Ammon's horn (tissue), 1 donor: ENCODE measurements around the gene GGTLC2.
"Not testable (repeated sequence)": the region's sequence is repeated elsewhere in the genome, so short reads cannot be mapped to it uniquely, and the experiment has no call there.

ENCODE experiments used
- DNase-seq: peaks from one replicate; pipeline ENCODE4 v3.0.0-alpha.2; 2016; ENCODE audit warnings: low spot score

GGTLC2 gene

DNA sequence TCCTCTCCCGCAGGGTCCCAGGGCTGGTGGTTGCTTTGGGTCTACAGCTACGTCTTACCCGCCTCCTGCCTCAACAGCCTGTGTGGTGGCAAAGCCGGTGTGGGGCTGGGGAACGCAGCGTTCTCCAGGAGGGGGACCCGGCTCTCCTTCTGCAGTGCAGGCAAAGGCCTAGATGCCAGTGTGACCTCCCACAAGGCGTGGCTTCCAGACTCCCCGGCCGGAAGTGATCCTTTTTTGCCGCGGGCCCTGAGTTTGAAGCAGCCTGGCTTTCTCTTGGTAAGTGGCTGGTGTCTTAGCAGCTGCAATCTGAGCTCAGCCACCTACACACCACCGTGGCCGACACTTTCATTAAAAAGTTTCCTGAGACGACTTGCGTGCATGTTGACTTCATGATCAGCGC, 6.1 kb upstream of the GGTLC2 start:
- DNase-seq: not testable (repeated sequence)

DNA sequence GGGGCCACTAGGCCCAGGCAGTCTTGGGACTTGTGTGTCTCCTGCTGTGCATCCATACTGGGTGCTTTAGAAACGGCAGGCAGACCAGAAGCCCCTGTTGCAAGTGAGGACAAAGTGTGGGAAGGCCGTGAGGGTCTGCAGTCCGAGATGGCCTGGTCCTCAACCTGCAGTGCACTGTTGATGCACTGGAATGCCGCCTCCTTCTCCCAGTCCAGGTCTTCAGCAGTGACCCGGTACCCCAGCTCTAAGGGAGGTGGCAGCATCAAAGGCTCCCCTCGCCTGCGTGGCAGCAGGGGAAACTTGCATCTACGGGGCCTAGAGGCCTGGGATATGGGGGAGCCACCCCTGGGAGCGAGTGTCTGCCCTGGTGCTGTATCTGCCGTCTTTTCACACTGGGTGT, 2.2 kb upstream of the GGTLC2 start:
- not testable (repeated sequence) for DNase-seq

GRCh38 chr22:22645969-22646368, 1.6 kb downstream of the GGTLC2 start:
- DNase-seq: not testable (repeated sequence)

- DNase-seq: not testable (repeated sequence)
Observed at GRCh38 chr22:22647952-22648351, 3.5 kb downstream of the GGTLC2 start.

DNA sequence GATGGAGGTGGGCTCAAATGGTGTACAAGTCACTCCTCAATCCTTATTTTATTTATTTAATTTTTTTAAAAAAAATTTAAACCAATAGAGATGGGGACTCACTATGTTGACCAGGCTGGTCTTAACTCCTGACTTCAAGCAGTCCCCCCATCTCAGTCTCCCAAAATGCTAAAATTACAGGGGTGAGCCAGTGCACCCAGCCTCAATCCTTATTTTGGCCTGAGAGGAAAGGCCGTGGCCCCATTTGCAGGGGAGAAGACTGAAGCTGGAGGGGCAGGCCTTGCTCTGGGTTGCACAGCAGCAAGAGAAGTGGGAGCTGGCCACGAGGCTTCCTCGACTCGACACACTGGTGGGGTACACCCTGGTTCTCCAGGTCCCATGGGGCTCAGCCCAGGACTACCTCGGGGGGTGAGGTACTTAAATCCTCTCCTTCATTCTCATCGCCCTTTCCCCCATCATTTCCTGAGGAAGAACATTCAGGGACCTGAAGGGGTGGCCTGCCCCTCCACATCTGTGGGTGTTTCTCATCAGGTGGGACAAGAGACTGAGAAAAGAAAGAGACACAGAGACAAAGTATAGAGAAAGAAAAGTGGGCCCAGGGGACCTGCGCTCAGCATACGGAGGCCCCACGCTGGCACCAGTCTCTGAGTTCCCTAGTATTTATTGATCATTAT, 4.6 kb downstream of the GGTLC2 start:
- not testable (repeated sequence) for DNase-seq

DNA sequence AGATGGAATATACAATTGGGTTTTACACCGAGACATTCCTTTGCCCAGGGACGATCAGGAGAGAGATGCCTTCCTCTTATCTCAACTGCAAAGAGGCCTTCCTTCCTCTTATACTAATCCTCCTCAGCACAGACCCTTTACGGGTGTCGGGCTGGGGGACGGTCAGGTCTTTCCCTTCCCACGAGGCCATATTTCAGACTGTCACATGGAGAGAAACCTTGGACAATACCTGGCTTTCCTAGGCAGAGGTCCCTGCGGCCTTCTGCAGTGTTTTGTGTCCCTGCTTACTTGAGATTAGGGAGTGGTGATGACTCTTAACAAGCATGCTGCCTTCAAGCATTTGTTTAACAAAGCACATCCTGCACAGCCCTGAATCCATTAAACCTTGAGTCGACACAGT, 5.3 kb downstream of the GGTLC2 start:
- DNase-seq: not testable (repeated sequence)

GRCh38 chr22:22650398-22650797, 6.0 kb downstream of the GGTLC2 start:
- not testable (repeated sequence) for DNase-seq

- not testable (repeated sequence) for DNase-seq
Observed at GRCh38 chr22:22650803-22651515, 6.5 kb downstream of the GGTLC2 start.

DNA sequence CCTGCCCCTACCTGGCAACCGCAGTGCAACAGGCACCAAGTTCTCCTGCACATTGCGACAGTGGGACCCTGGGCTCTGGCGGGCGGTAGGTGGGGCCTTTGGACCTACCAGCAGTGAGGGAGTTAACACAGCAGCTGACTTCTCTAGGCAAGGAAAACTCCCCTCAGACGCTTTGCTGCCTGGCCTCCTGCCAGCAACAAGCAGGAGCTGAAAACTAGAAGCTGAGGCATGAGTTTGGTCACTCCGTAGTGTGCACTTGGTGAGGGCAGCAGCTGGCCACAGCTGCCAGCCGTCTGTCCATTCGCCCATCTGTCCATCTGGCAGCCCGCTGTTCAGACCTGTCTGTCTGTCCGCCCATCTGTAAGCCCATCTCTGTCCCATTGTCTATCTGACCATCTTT, 7.2 kb downstream of the GGTLC2 start:
- DNase-seq: not testable (repeated sequence)

DNA sequence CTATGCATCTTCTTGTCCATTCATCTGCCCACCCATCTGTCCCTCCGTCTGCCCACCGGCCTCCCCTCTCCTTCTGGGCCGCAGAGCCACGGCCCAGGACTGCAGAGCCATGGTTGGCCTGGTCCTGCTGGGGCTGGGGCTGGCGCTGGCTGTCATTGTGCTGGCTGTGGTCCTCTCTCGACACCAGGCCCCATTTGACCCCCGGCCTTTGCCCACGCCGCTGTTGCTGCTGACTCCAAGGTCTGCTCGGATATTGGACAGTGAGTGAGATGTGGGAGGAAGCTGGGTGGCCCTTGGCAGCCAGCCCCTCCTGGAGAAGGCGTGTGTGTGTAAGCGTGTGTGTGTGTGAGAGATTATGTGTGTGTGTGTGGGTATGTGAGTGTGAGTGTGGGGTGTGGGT, 7.7 kb downstream of the GGTLC2 start:
- DNase-seq: not testable (repeated sequence)

- DNase-seq: not testable (repeated sequence)
Observed at GRCh38 chr22:22652573-22652972, 8.2 kb downstream of the GGTLC2 start.

- DNase-seq: not testable (repeated sequence)
Observed at GRCh38 chr22:22653677-22654381, 9.4 kb downstream of the GGTLC2 start.

DNA sequence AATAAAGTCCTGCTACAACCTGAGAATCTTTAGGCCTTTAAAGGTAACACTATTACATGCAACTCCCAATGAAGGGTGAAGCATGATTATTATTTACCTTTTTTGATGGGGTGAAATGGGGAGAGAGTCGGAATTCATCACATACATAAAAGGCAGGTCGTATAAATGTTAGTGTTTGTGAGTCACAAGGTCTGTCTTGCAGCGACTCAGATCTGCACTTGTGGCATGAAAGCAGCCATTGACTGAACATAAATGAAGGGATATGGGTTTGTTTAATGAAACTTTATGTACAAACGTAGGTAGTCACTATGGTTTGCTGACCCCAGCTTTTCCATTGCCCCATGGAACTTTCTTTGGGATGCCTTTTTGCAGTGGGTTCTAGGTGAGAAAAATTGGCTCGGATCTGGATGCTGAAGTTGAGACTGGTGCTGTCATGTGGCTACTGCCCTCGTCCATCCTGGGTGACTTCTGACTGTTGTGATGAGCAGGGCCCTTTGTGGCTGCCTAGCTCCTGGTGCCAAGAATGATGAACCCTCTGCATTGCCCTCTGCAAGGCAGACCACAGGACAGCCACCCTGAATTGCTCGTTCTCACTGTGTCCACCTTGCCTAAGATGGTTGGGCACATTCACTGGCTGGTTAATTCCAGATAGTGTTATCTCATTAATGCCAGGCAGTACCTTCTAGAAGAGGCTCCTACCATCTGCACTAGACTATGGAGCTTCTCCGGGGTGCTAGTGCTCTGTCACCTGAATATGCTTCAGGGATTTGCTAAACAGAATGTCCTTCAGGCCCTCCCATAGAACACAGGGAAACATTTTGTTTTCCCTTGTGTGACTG, 11.3 kb downstream of the GGTLC2 start:
- no peak for DNase-seq

- DNase-seq: no peak
Observed at GRCh38 chr22:22657712-22658111, 13.3 kb downstream of the GGTLC2 start.

GRCh38 chr22:22661275-22661674, 16.9 kb downstream of the GGTLC2 start:
- no peak for DNase-seq

GRCh38 chr22:22662095-22662494, 17.7 kb downstream of the GGTLC2 start:
- DNase-seq: no peak

DNA sequence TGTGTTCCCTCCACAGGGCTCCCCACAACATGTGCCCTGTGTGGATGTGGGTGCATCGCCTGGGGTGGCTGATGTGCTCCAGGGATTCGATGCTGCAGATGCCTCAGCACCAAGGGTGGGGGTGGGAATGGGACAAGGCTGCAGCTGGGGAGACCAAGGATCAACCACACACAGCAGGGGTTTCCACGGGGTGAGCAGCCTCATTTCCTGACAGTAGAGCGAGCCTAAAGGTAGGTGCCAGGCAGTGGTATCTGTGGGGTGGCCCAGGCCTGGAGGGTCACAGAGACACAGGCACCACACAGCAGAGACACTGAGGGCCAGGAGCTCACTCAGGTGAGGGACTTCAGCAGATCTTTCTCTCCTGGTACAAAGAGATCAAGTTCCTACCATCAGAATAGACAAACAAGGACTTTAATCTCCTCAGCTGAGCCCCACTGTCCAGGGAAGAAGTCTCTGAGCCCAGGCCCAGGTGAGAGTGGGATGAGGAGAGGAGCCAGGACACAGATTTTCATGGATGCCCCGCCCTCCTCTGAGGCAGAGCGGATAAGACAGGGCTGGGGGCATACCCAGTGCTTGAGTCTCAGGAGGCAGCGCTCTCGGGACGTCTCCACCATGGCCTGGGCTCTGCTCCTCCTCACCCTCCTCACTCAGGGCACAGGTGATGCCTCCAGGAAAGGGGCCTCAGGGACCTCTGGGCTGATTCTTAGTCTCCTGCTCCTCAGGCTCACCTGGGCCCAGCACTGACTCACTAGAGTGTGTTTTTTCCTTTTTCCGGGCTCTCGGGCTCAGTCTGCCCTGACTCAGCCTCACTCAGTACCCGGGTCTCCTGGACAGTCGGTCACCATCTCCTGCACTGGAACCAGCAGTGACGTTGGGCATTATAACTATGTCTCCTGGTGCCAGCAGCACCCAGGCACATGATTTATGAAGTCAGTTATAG, 19.7 kb downstream of the GGTLC2 start:
- DNase-seq: no peak

- DNase-seq: no peak
Observed at GRCh38 chr22:22666307-22667091, 22.1 kb downstream of the GGTLC2 start.

DNA sequence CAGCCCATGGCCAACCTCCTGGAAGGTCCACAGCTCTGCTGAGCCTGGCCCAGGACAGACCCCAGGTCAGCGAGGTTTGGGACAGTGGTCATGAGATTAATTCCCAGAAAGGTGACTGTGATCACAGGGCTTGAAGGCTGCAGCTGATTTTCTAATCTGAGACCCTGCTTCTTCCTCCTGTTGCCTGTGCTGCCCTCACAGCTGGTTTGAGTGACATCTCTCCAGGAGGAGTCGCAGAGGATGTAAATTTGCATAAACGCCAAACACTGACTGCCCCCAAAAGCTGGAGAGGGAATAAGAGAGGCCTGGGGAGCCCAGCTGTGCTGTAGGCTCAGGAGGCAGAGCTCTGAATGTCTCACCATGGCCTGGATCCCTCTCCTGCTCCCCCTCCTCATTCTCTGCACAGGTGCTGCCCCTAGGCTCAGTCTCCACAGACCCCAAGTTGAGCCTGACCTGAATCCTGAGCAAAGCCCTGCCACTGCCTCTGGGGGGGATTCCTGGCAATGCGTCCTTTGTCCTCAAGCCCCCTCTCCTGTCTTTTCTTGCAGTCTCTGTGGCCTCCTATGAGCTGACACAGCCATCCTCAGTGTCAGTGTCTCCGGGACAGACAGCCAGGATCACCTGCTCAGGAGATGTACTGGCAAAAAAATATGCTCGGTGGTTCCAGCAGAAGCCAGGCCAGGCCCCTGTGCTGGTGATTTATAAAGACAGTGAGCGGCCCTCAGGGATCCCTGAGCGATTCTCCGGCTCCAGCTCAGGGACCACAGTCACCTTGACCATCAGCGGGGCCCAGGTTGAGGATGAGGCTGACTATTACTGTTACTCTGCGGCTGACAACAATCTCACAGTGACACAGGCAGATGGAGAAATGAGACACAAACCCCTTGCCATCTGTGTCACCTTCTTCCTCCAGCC, 23.8 kb downstream of the GGTLC2 start:
- DNase-seq: no peak
